NCI-H2227 (cell line): ENCODE results near the gene ERCC1.

Experiments used
- DNase-seq: peaks from one replicate; lab custom pipeline; 2025; ENCODE audit not compliant: unreplicated experiment; lab: John Stamatoyannopoulos, UW

ERCC1 gene

DNA sequence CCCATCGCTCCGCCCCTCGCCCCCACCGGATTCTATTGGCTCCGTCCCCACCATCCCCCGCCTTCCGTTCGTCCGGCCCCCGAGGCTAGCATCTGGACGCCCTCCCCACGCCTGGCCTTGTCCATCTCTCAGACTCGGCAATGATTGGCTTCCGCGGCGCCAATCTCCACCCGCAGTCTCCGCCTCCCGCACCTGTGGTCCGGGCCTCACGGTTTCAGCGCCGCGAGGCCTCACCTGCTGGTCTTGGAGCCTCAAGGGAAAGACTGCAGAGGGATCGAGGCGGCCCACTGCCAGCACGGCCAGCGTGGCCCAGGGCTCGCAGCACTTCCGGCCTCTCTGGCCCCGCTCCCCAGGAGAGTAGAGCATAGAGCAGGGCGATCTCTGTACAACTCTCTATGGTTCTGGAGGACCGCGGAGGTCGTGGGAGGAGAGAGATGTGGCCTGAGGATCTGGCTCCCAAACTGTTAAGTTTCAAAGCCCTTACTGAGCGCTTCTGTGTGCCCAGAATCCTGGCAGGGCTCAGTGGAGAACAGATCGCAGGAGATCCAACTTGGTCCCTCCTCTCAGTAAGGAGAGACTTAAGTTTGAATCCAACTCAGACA is at the start of gene ERCC1:
TSS of gene ERCC1 (minus strand) at position 329 of the 602 bp plus-strand sequence. CDS start 543 bp downstream, outside the sequence.
- DNase-seq = peak; percentile 97

DNA sequence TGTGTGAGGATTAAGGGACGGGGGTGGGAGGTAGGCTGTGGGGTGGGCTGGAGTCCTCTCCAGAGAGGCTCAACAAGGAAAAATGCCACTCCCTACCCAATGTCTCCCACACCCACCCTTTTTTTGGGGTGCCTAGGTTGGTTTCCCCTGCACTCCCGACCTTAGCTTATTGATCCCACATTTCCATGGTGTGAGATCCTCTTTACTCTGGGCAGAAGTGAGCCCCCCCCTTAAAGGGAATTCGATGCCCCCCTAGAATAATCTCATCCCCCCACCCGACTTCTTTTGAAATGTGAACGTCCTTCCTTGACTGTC is 49.6 kb upstream of the ERCC1 start:
- no peak for DNase-seq

DNA sequence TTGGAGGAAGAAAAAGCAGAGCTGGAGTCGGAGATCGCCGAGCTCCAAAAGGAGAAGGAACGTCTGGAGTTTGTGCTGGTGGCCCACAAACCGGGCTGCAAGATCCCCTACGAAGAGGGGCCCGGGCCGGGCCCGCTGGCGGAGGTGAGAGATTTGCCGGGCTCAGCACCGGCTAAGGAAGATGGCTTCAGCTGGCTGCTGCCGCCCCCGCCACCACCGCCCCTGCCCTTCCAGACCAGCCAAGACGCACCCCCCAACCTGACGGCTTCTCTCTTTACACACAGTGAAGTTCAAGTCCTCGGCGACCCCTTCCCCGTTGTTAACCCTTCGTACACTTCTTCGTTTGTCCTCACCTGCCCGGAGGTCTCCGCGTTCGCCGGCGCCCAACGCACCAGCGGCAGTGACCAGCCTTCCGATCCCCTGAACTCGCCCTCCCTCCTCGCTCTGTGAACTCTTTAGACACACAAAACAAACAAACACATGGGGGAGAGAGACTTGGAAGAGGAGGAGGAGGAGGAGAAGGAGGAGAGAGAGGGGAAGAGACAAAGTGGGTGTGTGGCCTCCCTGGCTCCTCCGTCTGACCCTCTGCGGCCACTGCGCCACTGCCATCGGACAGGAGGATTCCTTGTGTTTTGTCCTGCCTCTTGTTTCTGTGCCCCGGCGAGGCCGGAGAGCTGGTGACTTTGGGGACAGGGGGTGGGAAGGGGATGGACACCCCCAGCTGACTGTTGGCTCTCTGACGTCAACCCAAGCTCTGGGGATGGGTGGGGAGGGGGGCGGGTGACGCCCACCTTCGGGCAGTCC is 49.0 kb upstream of the ERCC1 start:
- no peak for DNase-seq

DNA sequence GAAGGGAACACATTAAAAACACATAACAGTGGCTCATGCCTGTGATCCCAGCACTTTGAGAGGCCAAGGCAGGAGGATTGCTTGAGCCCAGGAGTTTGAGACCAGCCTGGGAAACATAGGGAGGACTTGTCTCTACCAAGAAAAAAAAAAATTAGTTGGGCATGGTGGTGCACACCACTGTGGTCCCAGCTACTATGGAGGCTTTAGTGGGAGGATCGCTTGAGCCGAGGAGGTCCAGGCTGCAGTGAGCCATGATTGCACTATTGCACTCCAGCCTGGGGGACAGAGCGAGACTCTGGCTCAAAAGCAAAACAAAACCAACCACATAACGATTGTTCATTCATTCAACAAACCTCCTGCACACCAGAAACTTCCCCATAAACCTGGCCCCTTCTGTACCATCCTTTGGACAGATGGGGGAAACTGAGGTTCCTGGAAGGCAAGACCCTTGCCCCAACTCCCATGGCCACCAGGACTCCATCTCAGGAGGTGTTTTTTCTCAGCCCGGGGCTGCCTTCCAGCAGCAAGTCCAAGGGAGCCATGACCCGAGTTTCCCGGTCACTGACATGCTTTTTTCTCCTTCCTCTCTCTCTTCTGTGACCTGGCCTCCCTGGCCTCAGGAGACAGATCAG is 48.3 kb upstream of the ERCC1 start:
- DNase-seq = no peak

DNA sequence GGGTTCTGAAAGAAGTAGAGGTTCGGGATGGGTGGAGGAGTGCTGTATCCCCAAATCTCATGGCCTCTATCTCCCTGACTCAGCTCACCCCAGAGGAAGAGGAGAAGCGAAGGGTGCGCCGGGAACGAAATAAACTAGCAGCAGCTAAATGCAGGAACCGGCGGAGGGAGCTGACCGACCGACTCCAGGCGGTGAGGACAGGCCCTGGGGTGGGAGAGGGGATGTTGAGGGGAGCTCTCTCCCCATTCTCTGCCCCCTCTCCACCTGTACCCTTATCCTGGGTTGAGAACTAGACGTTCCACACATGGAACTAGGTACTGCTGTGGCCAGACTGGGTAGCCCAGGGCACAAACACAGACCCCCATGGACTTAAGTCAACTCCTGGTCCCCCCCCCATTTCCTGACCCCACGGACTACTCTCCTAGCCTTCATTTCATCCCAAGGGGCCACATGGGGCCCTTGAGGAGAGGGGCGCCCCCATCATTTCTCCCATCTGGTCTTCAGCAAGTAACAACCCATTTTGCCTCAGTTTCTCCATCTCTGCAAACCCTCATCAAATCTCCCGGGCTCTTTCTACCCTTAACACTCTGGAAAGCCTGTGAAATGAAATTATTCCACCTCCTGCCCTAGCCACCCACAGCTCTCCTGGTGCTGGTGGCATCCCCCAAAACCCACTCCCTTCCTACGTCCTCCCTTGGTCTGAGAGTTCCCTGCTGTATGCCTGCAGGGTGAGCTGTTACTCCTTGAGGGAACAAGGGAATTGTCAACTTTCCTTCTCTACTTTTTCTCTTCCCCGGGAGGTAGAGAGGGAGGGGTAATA is 47.6 kb upstream of the ERCC1 start:
- DNase-seq = no peak

DNA sequence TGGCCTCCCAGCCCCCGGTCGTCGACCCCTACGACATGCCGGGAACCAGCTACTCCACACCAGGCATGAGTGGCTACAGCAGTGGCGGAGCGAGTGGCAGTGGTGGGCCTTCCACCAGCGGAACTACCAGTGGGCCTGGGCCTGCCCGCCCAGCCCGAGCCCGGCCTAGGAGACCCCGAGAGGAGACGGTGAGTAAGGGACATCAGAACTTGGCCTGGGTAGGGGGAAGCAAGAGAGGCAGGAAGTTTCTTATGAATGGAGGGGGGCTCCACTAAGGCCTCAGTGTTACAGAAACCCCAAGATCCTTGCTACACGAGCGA is 47.0 kb upstream of the ERCC1 start:
- DNase-seq = no peak

DNA sequence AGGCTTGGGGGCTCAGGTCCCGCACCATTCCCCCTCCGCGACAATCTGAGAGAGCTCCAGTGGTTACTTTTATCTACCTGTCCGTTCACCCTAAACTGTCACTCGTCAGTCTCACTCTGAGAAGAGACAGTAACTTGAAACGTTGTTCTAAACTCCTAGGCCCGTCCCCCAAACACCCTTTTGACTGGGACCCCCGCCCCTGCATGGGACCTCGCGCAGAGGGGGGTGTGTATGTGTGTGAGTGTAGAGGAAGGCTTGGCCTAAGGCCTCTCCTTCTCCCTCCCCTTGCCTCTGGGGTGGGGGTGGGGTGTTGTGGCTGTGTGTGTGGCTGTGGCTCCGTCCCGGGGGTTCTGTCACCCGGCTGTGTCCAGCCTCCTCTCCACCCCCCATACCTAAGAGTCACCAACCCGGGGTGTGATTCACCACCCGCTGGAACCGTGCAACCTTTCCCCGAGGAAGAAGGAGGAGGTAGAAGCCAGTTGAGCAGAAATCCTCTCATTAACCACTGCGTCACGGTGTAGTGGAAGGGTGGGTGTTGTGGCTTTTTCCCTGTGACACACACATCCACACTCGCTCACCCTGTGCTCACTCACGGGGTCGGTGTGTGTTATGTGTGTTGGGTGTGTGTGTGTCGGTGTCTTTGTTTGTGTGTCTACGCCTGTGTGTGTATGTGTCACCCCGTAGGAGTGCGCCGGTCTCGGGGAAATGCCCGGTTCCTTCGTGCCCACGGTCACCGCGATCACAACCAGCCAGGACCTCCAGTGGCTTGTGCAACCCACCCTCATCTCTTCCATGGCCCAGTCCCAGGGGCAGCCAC is 46.4 kb upstream of the ERCC1 start:
- DNase-seq = no peak

DNA sequence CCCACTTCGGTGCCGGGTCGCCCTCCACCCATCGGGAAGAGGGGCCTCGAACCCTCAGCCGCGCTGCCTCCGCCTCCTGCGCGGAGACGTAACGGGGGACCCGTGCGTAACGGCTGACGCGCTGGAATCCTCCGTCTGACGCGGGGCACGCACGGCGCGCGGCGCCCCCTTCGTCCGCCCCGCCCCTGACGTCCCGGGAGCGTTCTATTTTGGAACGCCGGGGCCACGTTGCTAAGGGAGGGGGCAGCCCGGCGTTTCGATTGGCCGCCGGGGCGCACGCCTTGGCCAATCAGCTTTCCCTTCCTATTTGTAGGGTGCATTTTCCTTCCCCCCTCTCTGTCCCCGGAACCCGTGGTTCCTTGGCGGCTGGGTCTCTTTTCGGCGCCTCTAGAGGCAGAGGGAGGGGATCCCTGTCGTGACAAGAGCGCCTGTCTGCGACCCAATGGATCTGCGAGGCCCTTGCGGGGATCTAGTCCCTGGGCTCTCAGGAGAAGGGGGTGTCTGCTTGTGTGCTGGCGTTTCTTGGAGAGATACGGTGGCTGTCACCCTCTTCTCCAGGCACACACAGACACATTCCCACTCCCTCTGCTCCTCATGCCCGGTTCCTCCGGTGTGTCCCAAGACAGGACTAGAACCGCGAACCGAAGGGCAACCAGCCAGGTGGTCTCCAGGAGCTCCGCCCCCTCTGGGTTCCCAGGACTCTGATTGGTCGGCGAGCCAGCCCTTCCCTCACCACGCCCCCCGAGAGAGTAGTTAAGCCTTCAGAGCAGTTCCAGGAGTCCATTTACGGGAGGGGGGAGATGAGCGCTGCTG is 45.6 kb upstream of the ERCC1 start:
- DNase-seq = peak; percentile 93

DNA sequence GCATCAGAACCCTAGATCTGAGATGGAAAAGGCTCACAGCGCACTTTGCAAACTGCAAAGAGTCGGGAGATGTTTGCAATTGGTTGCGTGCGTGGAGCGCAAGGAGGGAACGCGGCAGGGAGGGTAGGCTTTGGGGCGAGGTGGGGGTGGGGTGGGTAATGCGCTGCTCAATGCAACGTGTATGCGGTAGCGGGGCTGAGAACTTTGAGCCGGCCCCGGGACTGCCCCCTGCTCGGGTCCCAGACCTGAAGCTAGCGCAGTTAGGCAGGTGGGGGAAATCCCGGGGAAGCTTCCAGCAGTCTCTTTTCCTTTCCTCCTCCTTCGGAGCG is 45.0 kb upstream of the ERCC1 start:
- DNase-seq = no peak

DNA sequence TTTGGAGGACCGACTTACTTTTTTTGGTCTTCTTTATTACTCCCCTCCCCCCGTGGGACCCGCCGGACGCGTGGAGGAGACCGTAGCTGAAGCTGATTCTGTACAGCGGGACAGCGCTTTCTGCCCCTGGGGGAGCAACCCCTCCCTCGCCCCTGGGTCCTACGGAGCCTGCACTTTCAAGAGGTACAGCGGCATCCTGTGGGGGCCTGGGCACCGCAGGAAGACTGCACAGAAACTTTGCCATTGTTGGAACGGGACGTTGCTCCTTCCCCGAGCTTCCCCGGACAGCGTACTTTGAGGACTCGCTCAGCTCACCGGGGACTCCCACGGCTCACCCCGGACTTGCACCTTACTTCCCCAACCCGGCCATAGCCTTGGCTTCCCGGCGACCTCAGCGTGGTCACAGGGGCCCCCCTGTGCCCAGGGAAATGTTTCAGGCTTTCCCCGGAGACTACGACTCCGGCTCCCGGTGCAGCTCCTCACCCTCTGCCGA is 44.5 kb upstream of the ERCC1 start:
- DNase-seq = no peak

DNA sequence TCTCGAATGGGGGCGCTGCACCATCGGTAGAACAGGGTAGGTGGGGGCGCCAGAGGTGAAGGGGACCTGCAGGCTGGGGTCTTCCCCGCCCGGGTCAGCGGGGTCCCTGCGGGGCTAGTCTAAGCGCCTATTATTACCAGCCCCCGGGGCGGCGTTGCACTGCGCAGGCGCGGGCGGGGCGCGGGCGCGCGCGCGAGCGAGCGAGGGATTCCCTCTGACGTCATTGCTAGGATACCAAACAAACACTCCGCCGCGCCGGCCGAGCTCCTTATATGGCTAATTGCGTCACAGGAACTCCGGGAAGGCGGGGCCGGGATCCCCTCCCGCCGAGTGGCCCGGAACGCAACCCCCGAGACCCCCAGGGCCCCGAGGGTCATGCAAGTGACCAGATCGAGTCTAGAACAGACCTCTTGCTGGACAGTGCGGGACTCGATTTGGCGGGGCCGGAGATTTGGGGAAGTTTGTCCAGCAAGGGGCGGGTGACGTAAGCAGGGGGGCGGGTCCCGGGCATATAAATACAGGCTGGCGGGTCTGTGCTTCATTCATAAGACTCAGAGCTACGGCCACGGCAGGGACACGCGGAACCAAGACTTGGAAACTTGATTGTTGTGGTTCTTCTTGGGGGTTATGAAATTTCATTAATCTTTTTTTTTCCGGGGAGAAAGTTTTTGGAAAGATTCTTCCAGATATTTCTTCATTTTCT is 43.9 kb upstream of the ERCC1 start, which contains the start of gene FOSB:
TSS of gene FOSB (plus strand) at position 541 of the 703 bp plus-strand sequence. CDS start 591 bp downstream, outside the sequence.
- DNase-seq = peak; percentile 93

DNA sequence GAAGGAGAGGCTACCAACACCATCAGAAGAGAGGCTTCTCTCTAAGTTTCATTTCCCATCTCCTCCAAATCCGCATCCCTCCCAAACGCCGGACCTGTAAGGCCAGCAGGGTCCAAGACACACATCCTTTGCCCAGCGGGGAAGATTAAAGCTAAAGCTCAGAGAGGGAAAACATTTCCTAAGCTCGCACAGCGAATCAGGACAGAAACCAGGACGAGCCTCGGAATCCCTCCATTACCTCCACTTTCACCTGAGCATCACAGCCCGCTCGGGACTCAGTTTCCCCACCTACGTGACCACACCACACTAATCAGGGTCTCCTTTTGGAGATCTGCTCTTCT is 43.4 kb upstream of the ERCC1 start:
- peak; percentile 35 for DNase-seq

DNA sequence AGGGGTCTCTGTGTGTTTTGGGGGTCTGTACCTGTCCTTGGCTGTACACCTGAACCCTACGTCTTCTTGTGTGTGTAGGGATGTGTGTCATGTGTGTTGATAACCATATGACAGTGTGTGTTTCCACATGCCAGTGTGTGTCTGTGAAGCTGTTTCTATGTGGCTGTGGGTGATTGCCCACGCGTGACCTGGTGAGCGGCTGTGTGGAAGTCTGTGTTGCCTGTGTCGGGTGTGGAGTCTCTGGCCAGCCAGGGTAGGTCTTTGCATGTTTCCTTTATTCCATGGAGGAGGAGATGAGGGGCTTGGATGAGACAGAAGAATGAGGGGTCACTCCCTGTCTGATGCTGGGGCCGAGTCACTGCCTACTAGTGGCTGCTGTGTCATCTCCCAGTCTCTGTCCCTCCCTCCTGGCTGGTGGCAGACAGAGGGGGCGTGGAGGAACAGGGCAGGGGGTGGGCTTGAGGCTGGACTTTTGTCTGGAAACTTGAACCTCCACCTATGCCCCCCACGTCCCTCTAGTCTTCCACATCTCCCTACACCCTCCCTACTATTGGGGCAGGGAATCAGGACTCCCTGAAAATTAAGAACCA is 41.2 kb upstream of the ERCC1 start:
- DNase-seq = no peak

DNA sequence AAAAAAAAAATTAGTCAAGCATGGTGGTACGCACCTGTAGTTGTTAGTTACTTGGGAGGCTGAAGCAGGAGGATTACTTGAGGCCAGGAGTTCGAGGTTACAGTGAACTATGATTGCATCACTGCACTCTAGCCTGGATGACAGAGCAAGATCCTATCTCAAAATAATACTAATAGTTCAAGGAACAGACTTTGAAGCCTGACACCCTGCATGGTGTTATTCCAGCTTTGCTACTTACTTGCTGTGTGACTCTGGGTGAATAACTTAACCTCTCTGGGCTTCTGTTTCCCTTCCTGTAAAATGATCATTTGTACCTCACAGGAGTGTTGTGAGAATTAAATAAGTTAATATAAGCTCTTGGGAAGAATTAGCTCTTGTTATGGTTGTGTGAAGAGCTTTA is 40.6 kb upstream of the ERCC1 start:
- DNase-seq = no peak

DNA sequence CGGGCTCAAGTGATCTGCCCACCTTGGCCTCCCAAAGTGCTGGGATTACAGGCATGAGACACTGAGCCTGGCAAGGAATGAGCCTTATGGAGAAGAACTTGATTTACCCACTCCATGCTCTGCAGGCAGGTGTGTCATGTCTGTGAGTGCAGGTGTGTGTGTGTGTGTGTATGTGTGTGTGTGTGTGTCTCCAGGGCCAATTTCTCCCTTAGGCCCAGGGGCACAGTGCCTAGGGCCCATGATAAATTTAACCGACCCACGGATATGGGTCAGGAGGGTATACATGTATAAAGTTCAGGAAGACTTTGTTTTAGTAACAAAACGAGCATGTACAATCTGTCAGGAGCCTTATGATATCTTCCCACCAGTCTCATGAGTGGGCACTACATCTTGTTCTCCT is 39.5 kb upstream of the ERCC1 start:
- DNase-seq = no peak

DNA sequence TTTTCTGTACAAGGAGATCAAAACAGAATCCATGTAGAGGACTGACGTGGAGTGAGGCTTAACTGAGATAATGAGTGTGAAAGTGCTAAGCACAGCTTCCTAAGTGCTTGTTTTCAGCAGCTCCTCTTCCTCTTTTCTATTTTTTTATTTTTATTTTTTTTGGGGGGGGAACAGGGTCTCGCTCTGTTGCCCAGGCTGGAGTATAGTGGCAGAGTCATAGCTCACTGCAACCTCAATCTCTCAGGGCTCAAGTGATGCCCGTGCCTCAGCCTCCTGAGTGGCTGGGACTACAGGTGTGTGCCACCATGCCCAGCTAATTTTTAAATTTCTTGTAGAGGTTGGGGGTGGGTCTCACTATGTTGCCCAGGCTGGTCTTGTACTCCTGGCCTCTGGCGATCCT is 38.5 kb upstream of the ERCC1 start:
- DNase-seq = no peak

DNA sequence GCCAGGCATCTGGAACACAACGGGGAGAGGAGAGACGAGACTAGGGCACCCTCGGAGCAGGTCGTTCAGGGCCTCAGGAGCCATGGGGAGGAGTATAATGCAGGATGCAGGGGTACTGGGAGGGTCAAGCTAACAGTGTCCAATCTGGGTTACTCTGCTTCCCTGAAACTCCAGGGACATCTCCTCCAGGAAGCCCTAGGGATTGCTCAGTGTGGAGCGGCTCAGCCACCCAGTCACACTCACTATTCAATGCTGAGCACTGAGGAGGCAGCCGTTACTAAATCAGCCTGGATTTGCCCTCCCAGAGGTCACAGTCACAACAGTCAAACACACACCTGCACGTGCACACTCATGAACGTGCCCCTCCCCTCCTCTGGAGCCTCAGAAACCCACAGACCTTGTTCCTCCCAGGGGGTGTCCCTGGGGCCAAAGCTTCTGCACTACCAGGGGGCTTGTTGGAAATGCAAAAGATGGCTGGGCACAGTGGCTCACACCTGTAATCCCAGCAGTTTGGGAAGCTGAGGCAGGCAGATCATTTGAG is 37.2 kb upstream of the ERCC1 start:
- DNase-seq = no peak

DNA sequence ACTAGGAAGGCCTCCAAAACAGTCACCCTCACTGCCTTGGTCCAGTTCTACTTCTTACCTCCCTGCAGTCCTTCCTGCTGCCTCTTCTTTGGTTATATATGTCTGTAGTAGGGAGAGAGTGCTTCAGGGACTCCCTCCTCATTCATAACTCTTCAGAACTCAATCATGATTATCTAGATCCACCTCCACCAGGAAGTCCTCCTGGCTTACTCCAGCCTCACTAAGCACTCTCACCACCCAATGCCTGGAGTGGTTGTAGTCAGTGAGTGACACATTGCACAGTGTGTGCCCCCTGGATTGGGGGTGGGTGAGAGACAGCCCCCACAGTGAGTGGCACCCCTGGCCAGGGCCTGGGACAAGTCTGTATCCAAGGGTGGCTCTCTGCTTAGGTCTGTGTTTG is 34.1 kb upstream of the ERCC1 start:
- no peak for DNase-seq

DNA sequence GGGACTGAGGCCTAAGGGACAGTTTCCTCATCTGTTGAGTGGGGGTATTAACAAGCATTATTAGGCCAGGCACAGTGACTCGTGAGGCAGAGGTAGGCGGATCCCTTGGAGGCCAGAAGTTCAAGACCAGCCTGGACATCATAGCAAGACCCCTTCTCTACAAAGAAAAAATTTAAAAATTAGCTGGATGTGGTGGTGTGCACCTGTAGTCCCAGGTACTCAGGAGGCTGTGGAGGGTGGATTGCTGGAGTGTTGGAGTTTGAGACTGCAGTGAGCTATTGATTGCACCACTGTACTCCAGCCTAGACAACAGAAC is 32.7 kb upstream of the ERCC1 start:
- DNase-seq = no peak
